HEK293T (cell line): ENCODE measurements around the gene POLA1.

Source experiments
- ELF4 ChIP-seq: fragments of 450-650 bp; IDR thresholded peaks from 2 replicates; pipeline ENCODE4 v1.6.1; 2017; ENCODE audit warnings: antibody characterized with exemption
- FOXA1 ChIP-seq: fragments of 450-650 bp; IDR thresholded peaks from 2 replicates; pipeline ENCODE4 v1.6.1; 2016; ENCODE audit warnings: mild to moderate bottlenecking
- HDGF ChIP-seq: fragments of 450-650 bp; IDR thresholded peaks from 2 replicates; pipeline ENCODE4 v1.6.1; 2017; ENCODE audit warnings: antibody characterized with exemption, borderline replicate concordance
- L3MBTL2 ChIP-seq: fragments of 450-650 bp; conservative IDR thresholded peaks from 2 replicates; pipeline ENCODE4 v1.6.1; 2016; ENCODE audit warnings: mild to moderate bottlenecking
- SP1 ChIP-seq: fragments of 450-650 bp; IDR thresholded peaks from 2 replicates; pipeline ENCODE4 v1.6.1; 2017
- SUZ12 ChIP-seq: fragments of 450-650 bp; IDR thresholded peaks from 2 replicates; pipeline ENCODE4 v1.6.1; 2016; ENCODE audit warnings: mild to moderate bottlenecking
- TARDBP ChIP-seq: fragments of 450-650 bp; IDR thresholded peaks from 2 replicates; pipeline ENCODE4 v1.6.1; 2016

DNA sequence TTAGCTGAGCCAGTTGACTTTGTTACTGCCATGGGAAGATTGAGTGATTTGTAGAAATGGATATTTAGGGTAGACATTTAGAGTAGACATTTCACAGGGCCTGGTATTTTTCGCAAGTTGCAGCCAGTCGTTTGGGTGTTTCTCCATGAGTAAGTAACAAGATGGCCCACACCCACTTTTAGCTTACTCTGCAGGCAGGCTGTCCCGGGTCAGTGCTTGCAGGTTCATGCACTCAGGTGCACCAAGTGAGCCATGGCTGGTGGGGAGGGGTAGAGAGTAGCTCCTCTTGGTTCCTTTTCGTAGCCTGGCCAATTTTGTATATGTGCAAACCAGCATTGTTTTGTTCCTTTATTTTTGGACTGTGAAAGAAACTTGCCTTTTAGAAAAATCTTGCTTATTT is 145.6 kb downstream of the POLA1 start:
- no peak for TF ChIP-seq L3MBTL2
- TF ChIP-seq FOXA1: no peak
- no peak for TF ChIP-seq SP1
- no peak for TF ChIP-seq HDGF
- TF ChIP-seq SUZ12: no peak
- TF ChIP-seq ELF4: no peak
- no peak for TF ChIP-seq TARDBP
